Measurements from ENCODE around the gene IPO4.

DNA sequence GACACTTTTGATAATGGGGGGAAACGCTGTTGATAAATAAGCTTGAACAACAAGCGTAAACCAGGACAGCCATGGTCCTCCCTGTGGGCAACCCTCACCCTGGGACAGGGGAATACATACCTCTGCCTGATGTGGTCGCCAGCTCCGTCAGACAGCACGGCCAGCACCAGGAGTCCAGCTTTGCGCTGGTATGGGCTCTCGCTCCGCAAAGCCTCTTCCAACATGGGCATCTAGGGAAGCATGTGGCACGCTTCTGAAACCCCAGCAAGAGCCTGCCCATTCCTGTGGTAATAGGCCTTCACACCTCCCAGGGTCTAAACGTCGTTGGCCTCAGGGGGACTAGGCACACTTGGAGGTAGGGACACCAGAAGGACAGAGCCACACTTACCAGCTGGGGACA lies 2.9 kb downstream of the IPO4 start:
- TF ChIP-seq POLR2AphosphoS5 (IDR thresholded peaks at IDR 0.05), result no peak
- TF ChIP-seq, protein P1, sequence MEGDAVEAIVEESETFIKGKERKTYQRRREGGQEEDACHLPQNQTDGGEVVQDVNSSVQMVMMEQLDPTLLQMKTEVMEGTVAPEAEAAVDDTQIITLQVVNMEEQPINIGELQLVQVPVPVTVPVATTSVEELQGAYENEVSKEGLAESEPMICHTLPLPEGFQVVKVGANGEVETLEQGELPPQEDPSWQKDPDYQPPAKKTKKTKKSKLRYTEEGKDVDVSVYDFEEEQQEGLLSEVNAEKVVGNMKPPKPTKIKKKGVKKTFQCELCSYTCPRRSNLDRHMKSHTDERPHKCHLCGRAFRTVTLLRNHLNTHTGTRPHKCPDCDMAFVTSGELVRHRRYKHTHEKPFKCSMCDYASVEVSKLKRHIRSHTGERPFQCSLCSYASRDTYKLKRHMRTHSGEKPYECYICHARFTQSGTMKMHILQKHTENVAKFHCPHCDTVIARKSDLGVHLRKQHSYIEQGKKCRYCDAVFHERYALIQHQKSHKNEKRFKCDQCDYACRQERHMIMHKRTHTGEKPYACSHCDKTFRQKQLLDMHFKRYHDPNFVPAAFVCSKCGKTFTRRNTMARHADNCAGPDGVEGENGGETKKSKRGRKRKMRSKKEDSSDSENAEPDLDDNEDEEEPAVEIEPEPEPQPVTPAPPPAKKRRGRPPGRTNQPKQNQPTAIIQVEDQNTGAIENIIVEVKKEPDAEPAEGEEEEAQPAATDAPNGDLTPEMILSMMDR (IDR thresholded peaks at IDR 0.05), result no peak
- TF ChIP-seq POLR2A (IDR thresholded peaks at IDR 0.05), result no peak
- no peak for TF ChIP-seq EP300 (IDR thresholded peaks at IDR 0.05)

Measured in suprapubic skin (tissue), 4 donors.